Muscle of leg (tissue), 11 donors: Measurements from ENCODE around the gene DHRSX. TPM values are rescaled to one million over a fixed set of nuclear protein-coding genes. Genes with fewer than 3 reads are reported as not detected.

Experiments used
- DNase-seq: peaks from one replicate; pipeline ENCODE4 v3.0.0; 2013
- H3K27ac ChIP-seq: one replicate; pipeline ENCODE4 v1.5.1; 2013; ENCODE audit warnings: mild to moderate bottlenecking, low read length, control low read depth
- H3K27me3 ChIP-seq: one replicate; pipeline ENCODE4 v1.6.1; 2013; ENCODE audit warnings: low read length; ENCODE audit not compliant: control insufficient read depth, insufficient read depth
- H3K36me3 ChIP-seq: one replicate; pipeline ENCODE4 v1.6.1; 2013; ENCODE audit warnings: low read length; ENCODE audit not compliant: control insufficient read depth, insufficient read depth
- H3K4me1 ChIP-seq: one replicate; pipeline ENCODE4 v1.6.1; 2013; ENCODE audit warnings: low read length; ENCODE audit not compliant: control insufficient read depth, insufficient read depth
- H3K4me3 ChIP-seq: one replicate; pipeline ENCODE4 v1.5.1; 2013; ENCODE audit warnings: low read length, control low read depth
- H3K9me3 ChIP-seq: replicated peaks from 2 replicates; pipeline ENCODE4 v1.6.1; 2013; ENCODE audit warnings: low read depth, low read length; ENCODE audit not compliant: control insufficient read depth
- WGBS: methylation state at CpG from one replicate; pipeline ENCODE4 v1.1.5; 2013; ENCODE audit warnings: missing lambda C conversion rate; ENCODE audit not compliant: insufficient coverage; 5-methylcytosine and 5-hydroxymethylcytosine counted together
- polyA plus RNA-seq, 8 donors: library from polyadenylated mRNA; unstranded; fragments of 120-200 nt; gene quantifications; one replicate each; pipeline versions ENCODE4 v1.2.1 to v1.2.3, GENCODE V29; 2013; ENCODE audit warnings: inconsistent platforms in 1 of 8, low replicate concordance in 1 of 8; ENCODE audit not compliant: insufficient read length in 8 of 8, insufficient read depth in 1 of 8
- total RNA-seq: library from RNA; stranded (reverse); fragments of 120-200 nt; gene quantifications from one replicate; pipeline ENCODE4 v1.2.4, GENCODE V29; 2013

DHRSX gene
- total and polyA plus RNA-seq, 9 donors, result 11.4 to 19.1 (median 14.4) TPM

- DNase-seq, result no peak
These were observed 54.8 kb downstream of the DHRSX start for GRCh38 chrX:2445662-2446623.

DNA sequence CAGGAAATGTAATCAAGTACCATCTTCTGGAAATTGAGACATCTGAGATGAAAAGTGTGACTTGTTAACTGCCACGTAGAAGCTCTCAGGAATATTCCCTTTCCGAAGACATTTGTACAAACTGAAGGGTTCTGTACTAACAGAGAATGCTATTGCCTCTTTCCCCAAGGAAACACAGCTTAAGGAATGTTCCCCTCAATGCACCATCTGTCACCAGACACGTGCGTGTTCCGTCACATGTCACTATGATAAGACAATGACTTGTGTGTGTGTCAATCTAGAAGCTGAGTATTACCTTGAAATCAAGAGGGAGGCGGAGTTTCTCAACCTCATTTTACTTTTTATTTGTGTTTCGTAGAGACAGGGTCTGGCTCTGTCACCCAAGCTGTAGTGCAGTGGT, 58.1 kb downstream of the DHRSX start:
- Histone ChIP-seq H3K4me3 (no peak overlapping the region), H3K4me1 (no peaks in the 10 kb centered on the region), H3K27me3 (no peaks in the 10 kb centered on the region), H3K36me3 (peaks cover 8% of the 10 kb centered on the region), H3K9me3 (peaks cover 15% of the 10 kb centered on the region), H3K27ac (no peak overlapping the region)
- 100% methylated on average over 1 of the region's 7 CpGs for WGBS
- DNase-seq, result no peak

More at GRCh38 chrX:2445662-2446623, 54.8 kb downstream of the DHRSX start:
- Histone ChIP-seq H3K4me1 (no peaks in the 10 kb centered on the region), H3K27me3 (no peaks in the 10 kb centered on the region), H3K9me3 (peaks cover 8% of the 10 kb centered on the region), H3K4me3 (no peak overlapping the region), H3K27ac (no peak overlapping the region), H3K36me3 (peaks cover 4% of the 10 kb centered on the region)
- WGBS, result 92% methylated on average over 31 of the region's 31 CpGs

- 93% methylated on average over 3 of the region's 5 CpGs for WGBS
- H3K4me1 ChIP-seq, result no peaks in the 10 kb centered on the region
These were observed 59.3 kb downstream of the DHRSX start for GRCh38 chrX:2441466-2441865.

GRCh38 chrX:2439613-2440012, 61.2 kb downstream of the DHRSX start:
- DNase-seq, result no peak
- H3K4me1 ChIP-seq, result no peaks in the 10 kb centered on the region
- no peak overlapping the region for H3K27ac ChIP-seq
- H3K9me3 ChIP-seq, result peaks cover 7% of the 10 kb centered on the region
- H3K36me3 ChIP-seq, result peaks cover 4% of the 10 kb centered on the region
- no peak overlapping the region for H3K4me3 ChIP-seq
- H3K27me3 ChIP-seq, result no peaks in the 10 kb centered on the region
- 100% methylated on average over 4 of the region's 8 CpGs for WGBS

More at GRCh38 chrX:2441466-2441865, 59.3 kb downstream of the DHRSX start:
- peaks cover 10% of the 10 kb centered on the region for H3K9me3 ChIP-seq
- no peaks in the 10 kb centered on the region for H3K27me3 ChIP-seq
- no peak overlapping the region for H3K4me3 ChIP-seq
- DNase-seq, result no peak
- H3K36me3 ChIP-seq, result peaks cover 6% of the 10 kb centered on the region
- H3K27ac ChIP-seq, result no peak overlapping the region

DNA sequence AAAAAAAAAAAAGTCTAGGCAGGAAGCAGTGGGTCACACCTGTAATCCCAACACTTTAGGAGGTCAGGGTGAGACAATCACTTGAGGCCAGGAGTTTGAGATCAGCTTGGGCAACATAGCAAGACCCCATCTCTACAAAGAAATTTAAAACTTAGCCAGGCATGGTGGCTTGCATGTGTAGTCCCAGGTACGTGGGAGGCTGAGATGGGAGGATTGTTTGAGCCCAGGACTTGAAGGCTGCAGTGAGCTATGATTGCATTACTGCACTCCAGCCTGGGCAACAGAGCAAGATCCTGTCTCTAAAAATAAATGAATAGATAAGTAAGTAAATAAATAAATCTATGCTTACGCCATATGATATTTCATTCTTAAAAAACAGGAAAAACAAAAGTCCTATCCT, 65.3 kb downstream of the DHRSX start:
- no CpG with 5 or more reads among the region's 2 CpGs for WGBS
- no peak for DNase-seq
- Histone ChIP-seq H3K4me1 (no peaks in the 10 kb centered on the region), H3K4me3 (no peak overlapping the region), H3K27me3 (no peaks in the 10 kb centered on the region), H3K9me3 (peaks cover 7% of the 10 kb centered on the region), H3K27ac (no peak overlapping the region), H3K36me3 (peaks cover under 1% of the 10 kb centered on the region)

DNA sequence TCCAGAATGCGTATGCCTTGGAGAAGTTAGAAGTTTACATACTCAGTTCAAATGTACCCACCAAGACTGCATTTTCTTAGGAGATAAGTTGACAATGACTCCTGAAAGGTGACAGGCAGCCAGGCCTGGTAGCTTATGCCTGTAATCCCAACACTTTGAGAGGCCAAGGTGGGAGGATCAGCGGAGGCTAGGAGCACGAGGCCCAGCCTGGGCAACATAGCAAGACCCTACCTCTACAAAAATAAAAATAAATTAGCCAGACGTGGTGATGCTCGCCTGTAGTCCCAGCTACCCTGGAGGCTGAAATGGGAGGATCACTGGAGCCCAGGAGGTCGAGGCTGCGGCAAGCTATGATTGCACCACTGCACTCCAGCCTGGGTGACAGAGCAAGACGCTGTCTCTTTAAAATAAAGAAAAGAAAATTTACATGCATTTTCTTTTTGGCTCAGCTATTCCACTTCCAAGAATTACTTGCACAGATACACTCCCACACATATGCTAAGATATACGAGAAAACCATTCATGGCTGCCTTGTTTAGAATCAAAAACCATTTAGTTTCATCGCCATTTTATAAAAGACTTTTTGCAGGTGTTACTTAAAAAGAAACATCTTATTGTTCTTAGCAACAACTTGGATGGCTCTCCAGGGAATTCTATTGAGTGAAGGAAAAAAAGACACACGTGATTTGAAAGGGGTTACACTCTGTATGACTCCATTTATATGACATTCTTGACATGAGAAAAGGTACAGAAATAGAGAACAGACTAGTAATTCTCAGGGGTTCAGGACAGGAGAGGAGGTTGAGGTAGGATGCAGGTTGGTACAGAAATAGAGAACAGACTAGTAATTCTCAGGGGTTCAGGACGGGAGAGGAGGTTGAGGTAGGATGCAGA, 66.3 kb downstream of the DHRSX start:
- 67% methylated on average over 6 of the region's 12 CpGs for WGBS

GRCh38 chrX:2432298-2432863, 68.4 kb downstream of the DHRSX start:
- DNase-seq, result no peak
- H3K27me3 ChIP-seq, result no peaks in the 10 kb centered on the region
- H3K4me3 ChIP-seq, result no peak overlapping the region
- 93% methylated on average over 9 of the region's 11 CpGs for WGBS
- no peaks in the 10 kb centered on the region for H3K9me3 ChIP-seq
- H3K4me1 ChIP-seq, result no peaks in the 10 kb centered on the region
- H3K27ac ChIP-seq, result no peak overlapping the region
- H3K36me3 ChIP-seq, result no peaks in the 10 kb centered on the region

More for the DNA sequence above, 66.3 kb downstream of the DHRSX start:
- Histone ChIP-seq H3K36me3 (no peaks in the 10 kb centered on the region), H3K27ac (no peak overlapping the region), H3K27me3 (no peaks in the 10 kb centered on the region), H3K4me1 (no peaks in the 10 kb centered on the region), H3K9me3 (peaks cover 2% of the 10 kb centered on the region), H3K4me3 (no peak overlapping the region)
- DNase-seq, result peak; percentile 52

GRCh38 chrX:2430265-2430825, 70.4 kb downstream of the DHRSX start:
- Histone ChIP-seq H3K4me1 (no peaks in the 10 kb centered on the region), H3K9me3 (peaks cover 6% of the 10 kb centered on the region), H3K27ac (no peak overlapping the region), H3K4me3 (no peak overlapping the region), H3K36me3 (no peaks in the 10 kb centered on the region), H3K27me3 (no peaks in the 10 kb centered on the region)
- 87% methylated on average over 12 of the region's 13 CpGs for WGBS
- DNase-seq, result no peak

GRCh38 chrX:2427737-2428136, 73.0 kb downstream of the DHRSX start:
- Histone ChIP-seq H3K4me3 (no peak overlapping the region), H3K9me3 (peaks cover 8% of the 10 kb centered on the region), H3K36me3 (peaks cover 7% of the 10 kb centered on the region), H3K27me3 (no peaks in the 10 kb centered on the region), H3K27ac (no peak overlapping the region), H3K4me1 (no peaks in the 10 kb centered on the region)
- no CpG with 5 or more reads among the region's 5 CpGs for WGBS
- no peak for DNase-seq
